GM19397 (cell line): ENCODE results near the gene ATXN2L.
A peak's percentile ranks its signal among the peaks of the same experiment; 100 is the strongest.

Source experiments
- ATAC-seq: cut with Tn5 transposase; IDR thresholded peaks from one replicate; pipeline ENCODE4 v1.9.1; 2021; ENCODE audit warnings: mild to moderate bottlenecking, moderate library complexity; ENCODE audit not compliant: unreplicated experiment

Gene ATXN2L

GRCh38 chr16:28835864-28836760 lies 13.3 kb downstream of the ATXN2L start:
- no peak for ATAC-seq

- no peak for ATAC-seq
Measured at GRCh38 chr16:28836761-28837064, 13.9 kb downstream of the ATXN2L start.

- ATAC-seq, result no peak
Measured at GRCh38 chr16:28837672-28838557, 15.1 kb downstream of the ATXN2L start.

DNA sequence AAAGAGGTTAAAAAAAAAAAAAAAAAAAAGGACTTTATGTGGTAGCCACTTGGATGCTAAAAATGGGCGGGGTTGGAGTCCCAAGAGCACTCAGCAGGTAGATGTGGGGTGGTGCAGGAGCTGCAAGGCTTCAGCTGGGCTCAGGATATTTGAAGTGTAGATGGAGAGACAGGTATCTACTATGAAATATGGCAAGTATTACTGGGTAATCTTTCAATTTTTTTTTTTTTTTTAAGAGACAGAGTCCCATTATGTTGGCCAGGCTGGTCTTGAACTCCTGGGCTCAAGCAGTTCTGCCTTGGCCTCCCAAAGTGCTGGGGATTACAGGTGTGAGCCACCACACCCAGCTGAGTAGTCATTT lies 15.7 kb downstream of the ATXN2L start:
- no peak for ATAC-seq

DNA sequence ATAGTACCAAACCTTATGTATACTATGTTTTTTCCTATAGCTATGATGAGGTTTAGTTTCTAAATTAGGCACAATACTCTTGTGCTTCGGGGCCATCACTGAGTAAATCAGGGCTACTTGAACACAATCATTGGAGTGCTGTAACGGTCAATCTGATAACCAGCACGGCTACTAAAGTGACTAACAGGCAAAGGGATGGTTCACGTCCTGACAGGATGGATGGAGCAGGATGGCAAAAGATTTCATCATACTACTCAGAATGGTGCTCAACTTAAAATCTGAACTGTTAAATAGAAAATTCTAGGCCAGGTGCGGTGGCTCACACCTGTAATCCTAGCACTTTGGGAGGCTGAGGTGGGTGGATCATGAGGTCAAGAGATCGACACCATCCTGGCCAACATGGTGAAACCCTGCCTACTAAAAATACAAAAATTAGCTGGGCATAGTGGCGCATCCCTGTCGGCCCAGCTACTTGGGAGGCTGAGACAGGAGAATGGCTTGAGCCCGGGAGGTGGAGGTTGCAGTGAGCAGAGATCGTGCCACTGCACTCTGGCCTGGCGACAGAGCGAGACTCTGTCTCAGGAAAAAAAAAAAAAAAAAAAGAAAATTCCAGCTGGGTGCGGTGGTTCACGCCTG lies 16.3 kb downstream of the ATXN2L start:
- ATAC-seq, result no peak

- ATAC-seq, result no peak
Measured at GRCh38 chr16:28839899-28840298, 17.1 kb downstream of the ATXN2L start.

DNA sequence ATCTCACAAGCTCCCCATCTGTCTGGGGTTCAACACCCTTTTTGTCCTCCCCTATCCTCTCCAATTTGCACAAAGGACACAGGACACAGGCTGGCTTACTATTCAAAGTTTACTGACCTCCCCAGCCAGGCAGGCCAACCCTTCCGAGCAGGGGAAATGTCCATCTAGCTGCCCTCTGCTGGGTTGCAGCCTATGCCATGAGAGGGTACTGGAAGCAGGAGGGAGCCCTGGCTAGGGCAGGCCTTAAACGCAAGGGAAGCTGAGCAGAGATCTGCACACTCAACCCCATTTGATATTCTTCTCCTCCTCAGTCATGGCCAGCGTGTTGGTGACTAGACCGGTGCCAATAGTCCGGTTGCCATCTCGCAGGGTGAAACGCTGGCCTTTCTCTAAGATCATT lies 19.9 kb downstream of the ATXN2L start:
- no peak for ATAC-seq

DNA sequence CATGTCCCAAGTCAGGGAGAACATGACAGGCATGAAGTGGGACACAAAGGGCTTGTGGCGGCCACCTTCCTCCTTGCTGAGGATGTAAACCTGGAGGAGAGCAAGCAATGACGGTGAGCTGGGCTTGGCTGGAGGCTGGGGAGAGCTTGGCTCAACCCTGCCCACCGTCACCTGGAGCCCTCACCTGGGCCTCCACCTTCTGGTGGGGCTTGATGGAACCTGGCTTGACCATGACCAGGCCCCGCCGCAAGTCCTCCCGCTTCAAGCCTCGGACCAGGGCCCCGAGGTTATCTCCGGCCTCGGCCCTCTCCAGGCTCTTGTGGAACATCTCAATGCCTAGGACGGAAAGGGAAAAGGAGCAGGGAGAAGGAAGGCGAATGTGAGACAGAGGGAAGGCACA lies 21.0 kb downstream of the ATXN2L start:
- ATAC-seq, result no peak

GRCh38 chr16:28844226-28844885 lies 21.6 kb downstream of the ATXN2L start:
- no peak for ATAC-seq

GRCh38 chr16:28845293-28845692 lies 22.5 kb downstream of the ATXN2L start:
- no peak for ATAC-seq

GRCh38 chr16:28845761-28846079 lies 22.9 kb downstream of the ATXN2L start:
- peak; percentile 3 for ATAC-seq

- ATAC-seq, result peak; percentile 90
Measured at GRCh38 chr16:28846080-28846932, 23.5 kb downstream of the ATXN2L start, which contains the start of gene TUFM. Gene TUFM (minus strand): TSS chr16:28846348. CDS start chr16:28846269, 79 bp downstream.

- no peak for ATAC-seq
Measured at GRCh38 chr16:28846933-28847273, 24.1 kb downstream of the ATXN2L start.

GRCh38 chr16:28858421-28858820 lies 35.6 kb downstream of the ATXN2L start:
- ATAC-seq, result no peak

DNA sequence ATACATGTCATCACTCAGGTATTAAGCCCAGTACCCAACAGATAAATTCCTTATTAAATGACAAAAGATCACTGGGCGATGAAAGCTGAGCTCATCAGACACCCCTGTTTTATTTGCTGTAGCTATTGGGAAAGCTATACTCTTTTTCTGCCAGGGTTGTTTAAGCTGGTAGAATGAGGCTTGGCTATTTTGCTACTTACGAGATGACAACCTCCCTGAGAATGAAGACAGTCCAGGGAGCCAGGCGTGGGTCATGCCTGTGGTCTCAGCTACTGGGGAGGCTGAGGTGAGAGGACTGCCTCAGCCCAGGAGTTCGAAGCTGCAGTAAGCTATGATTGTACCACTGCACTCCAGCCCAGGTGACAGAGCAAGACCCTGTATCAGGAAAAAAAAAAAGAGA lies 36.5 kb downstream of the ATXN2L start:
- no peak for ATAC-seq

DNA sequence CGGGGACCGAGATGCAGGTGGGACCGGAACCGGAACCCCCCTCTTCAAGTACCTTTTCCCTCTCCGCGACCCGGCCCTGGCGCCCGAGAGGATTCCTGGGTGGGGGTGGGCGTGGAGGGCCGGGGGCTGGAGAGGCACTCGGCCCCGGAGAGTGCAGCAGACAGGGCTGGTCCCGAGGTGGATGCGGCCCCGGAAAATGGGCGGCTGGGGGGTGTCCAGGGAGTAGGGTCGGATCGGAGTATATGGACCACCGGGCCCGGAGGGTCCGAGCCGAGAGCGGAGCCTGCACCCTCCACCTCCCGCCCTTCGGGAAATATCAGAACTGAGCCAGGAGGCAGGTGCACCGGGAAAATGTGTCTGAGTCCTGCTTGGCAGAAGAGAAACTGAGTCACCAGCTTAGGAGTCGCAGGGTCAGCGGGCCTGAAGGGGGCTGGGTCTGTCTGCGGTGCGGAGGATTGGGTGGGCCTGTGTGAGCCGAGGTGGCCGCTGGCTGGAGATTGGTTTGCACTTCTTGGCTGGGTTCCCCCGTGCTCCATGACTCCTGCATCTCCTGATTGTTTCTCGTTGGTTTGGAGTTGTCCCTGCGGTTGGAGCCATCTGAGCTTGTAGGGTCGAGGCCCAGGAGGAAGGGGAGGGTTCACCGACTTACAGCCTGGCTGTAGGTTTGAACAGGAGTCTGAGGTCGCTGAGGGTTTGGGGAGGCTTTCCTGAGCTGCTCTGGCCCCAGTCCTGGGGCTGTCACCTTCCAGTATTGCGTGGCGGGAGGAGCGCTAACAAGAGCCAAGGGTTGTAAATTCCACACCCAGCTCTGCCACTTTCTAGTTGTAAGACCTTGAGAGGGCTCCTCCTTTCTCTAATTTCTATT lies 41.4 kb downstream of the ATXN2L start:
- no peak for ATAC-seq

DNA sequence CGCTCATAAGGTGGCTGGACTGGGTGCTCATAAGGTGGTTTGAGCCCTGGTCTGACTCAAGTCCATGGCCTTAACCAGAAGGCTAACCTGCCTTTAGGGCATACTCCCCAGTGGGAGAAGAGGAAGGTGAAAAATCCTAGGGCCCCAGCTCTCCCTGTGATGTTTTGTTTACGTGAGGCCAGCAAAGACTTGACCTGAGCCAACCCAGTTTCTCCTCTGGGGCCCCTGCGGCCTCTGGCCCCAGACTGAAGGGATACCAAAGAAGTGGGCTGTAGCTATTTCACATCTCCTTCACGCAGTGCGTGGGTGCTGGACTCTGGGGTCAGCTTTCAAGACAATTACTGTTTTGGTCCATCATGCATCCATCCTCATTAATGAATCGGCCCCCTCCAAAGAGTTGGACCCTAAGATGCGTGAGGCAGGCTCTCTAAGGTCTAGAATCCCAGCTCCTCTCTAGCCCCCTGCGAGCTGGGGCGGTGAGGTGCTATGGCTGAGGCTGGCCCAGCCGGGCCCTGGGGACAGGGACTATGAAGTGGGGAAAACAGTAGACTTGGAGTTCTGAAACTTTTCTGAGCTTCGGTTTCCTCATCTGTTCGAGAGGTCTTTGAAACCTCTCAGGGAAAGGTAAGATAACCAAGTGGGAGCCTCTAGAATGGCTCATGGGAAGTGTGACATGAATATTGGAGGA lies 42.3 kb downstream of the ATXN2L start:
- no peak for ATAC-seq

GRCh38 chr16:28865722-28866453 lies 43.1 kb downstream of the ATXN2L start:
- no peak for ATAC-seq
